Measurements from ENCODE around the gene B3GNT3. TPM values are rescaled to one million over a fixed set of nuclear protein-coding genes. Genes with fewer than 3 reads are reported as not detected.

Gene B3GNT3
- total RNA-seq, 1 donor from 2014 or later, result not detected

GRCh38 chr19:17826508-17827056 is 31.6 kb downstream of the B3GNT3 start:
- Mint-ChIP-seq H3K9me3 (no peaks in the 10 kb centered on the region), H3K27ac (no peak overlapping the region), H3K36me3 (ENCODE audit: low read depth) (peaks cover 47% of the 10 kb centered on the region), H3K4me1 (no peaks in the 10 kb centered on the region), H3K4me3 (no peak overlapping the region), H3K27me3 (no peaks in the 10 kb centered on the region)
- DNase-seq, result no peak
- intact Hi-C loops (cut with micrococcal nuclease), result no loop called here
- TF ChIP-seq CTCF (IDR thresholded peaks at IDR 0.05), result no peak
- no peak for ATAC-seq (ENCODE audit: low read depth)
- ChIA-PET CTCF (interaction anchor here (0.5 to 0.7 kb wide), 2 partner anchors 29 kb away, joined by 3 read pairs; no protein-coding TSS in a partner anchor), POLR2A (interaction anchor here (1.1 to 2.9 kb wide), 2 partner anchors 24 to 26 kb away, joined by 3 to 15 read pairs; no protein-coding TSS in a partner anchor)

DNA sequence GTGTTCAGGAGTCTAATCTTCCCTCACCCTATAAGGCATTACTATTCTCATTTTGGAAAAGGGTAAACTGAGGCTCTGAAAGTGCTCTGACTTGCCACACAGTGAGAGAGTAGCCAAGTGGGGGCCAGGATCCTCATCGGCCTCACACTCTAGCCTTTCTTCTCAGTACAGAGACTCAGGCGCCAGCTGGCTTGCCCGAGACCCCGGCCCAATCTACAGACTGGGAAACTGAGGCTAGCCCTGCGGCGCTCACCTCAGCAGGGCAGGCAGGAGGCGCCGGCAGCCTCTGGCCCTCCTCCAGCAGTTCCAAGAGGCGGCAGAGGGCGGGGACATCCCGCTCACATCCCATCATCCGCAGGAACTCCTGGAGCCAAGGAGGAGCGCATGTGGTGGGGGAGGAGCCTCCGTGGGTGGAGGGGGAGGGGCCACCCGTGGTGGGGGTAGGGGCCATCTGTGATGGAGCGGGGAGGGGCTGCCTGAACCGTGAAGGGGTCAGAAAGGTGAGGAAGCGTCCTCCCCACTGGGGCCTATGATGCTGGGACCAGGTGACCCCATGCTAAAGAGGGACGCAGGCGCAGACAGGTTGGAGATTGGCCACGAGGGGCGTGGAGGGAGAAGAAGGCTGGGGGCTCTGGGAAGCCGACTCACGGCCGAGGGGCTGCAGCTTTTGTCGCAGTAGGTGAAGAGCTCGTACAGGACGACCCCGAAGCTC is 35.1 kb downstream of the B3GNT3 start:
- peaks cover 70% of the 10 kb centered on the region for H3K36me3 Mint-ChIP-seq (ENCODE audit: low read depth)
- intact Hi-C loops (cut with micrococcal nuclease), result no loop called here
- H3K27me3 Mint-ChIP-seq, result no peaks in the 10 kb centered on the region
- DNase-seq (no peak), ATAC-seq (ENCODE audit: low read depth) (no peak)
- no peak for TF ChIP-seq CTCF (IDR thresholded peaks at IDR 0.05)
- ChIA-PET POLR2A (interaction anchor here (0.5 to 2.5 kb wide), 5 partner anchors 13 to 317 kb away, joined by 3 to 11 read pairs (median 3); partner anchors contain the start of gene JAK3), CTCF (no interaction called here)
- no peak overlapping the region for H3K4me3 Mint-ChIP-seq
- no peak overlapping the region for H3K27ac Mint-ChIP-seq
- H3K9me3 Mint-ChIP-seq, result no peaks in the 10 kb centered on the region
- H3K4me1 Mint-ChIP-seq, result no peaks in the 10 kb centered on the region

- Mint-ChIP-seq H3K4me1 (no peaks in the 10 kb centered on the region), H3K9me3 (no peaks in the 10 kb centered on the region), H3K4me3 (no peak overlapping the region), H3K27me3 (no peaks in the 10 kb centered on the region), H3K27ac (no peak overlapping the region), H3K36me3 (ENCODE audit: low read depth) (peaks cover 73% of the 10 kb centered on the region)
- no peak for TF ChIP-seq CTCF (IDR thresholded peaks at IDR 0.05)
- intact Hi-C loops (cut with micrococcal nuclease), result no loop called here
- ChIA-PET POLR2A (interaction anchor here (0.5 to 2.5 kb wide), 6 partner anchors 8 to 318 kb away, joined by 3 to 11 read pairs (median 4); partner anchors contain the start of gene JAK3), CTCF (no interaction called here)
- ATAC-seq (ENCODE audit: low read depth), result peak; percentile 72
- DNase-seq, result no peak
Measured at GRCh38 chr19:17830567-17831418, 35.9 kb downstream of the B3GNT3 start.

DNA sequence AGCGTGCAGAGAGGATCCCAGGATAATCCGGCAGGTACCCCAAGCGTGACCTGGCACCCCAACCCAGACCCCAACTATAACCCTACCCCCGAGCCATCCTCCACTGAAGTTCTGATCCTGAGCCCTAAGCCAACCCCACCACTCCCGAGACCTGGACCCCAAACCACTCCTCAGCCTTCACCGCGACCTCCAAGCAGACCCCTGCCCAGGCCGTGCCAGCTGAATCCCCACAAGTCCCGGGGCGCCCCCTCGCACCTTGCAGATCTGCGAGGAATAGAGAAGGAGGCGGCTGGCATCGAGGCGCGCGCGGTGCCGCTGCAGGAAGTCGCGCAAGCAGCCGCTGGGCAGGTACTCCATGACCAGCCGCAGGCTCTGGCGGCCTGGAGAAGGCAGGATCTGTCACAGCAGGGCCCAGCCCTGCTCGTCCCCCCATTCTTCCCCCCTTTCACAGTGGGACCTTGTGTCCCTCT is 36.5 kb downstream of the B3GNT3 start:
- Mint-ChIP-seq H3K4me3 (no peak overlapping the region), H3K4me1 (no peaks in the 10 kb centered on the region), H3K27ac (no peak overlapping the region), H3K27me3 (no peaks in the 10 kb centered on the region), H3K36me3 (ENCODE audit: low read depth) (peaks cover 78% of the 10 kb centered on the region), H3K9me3 (no peaks in the 10 kb centered on the region)
- no peak for DNase-seq
- intact Hi-C loops (cut with micrococcal nuclease), result no loop called here
- CTCF ChIA-PET, result no interaction called here
- no peak for TF ChIP-seq CTCF (IDR thresholded peaks at IDR 0.05)
- POLR2A ChIA-PET, result interaction anchor here (0.5 to 3.1 kb wide), 6 partner anchors 8 to 202 kb away, joined by 3 to 20 read pairs (median 4); partner anchors contain the start of gene JAK3
- ATAC-seq (ENCODE audit: low read depth), result no peak
